HG03378 (cell line): Measurements from ENCODE around the gene RBP4.

ENCODE experiments used
- ATAC-seq: cut with Tn5 transposase; IDR thresholded peaks from one replicate; pipeline ENCODE4 v1.9.1; 2021; ENCODE audit warnings: mild to moderate bottlenecking, moderate library complexity; ENCODE audit not compliant: unreplicated experiment

RBP4 gene

DNA sequence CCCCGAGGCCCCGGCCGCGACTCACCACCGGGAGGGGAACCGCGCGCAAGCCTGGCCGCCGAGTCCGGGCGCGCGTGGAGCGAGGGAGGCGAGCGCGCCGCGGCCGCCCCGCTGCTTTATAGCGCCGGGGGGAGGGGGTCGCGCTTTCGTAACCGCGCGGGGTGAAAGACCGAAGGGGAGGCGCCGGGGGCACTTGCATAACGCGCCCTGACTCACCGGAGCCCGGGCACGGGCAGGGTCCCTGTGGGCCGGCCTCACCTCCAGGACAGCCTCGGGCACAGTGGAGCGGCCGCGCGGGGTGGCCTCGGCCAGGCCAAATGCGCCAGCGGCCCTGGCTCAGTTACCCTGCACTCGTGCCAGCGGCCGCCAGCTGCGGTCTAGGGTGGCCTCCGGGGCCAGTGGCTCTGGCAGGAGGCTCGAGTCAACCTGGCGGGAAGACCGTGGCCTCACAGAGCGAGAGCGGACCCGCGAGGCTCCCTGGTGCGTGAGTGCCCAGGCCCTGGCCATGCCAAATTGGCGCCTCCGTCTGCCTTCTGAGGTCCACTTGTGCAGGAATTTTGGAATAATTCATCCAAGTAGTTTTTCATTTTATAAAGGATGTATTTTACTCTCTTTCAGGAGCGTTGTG lies at the start of gene RBP4:
Gene RBP4 (minus strand): TSS at position 90 of the 628 bp plus-strand sequence. CDS start 207 bp downstream, outside the sequence.
- no peak for ATAC-seq

- no peak for ATAC-seq
Measured at GRCh38 chr10:93639791-93640190, 38.8 kb upstream of the RBP4 start.

- ATAC-seq, result no peak
Measured at GRCh38 chr10:93630625-93631557, 29.9 kb upstream of the RBP4 start.

GRCh38 chr10:93629647-93630305 lies 28.7 kb upstream of the RBP4 start:
- ATAC-seq, result no peak

DNA sequence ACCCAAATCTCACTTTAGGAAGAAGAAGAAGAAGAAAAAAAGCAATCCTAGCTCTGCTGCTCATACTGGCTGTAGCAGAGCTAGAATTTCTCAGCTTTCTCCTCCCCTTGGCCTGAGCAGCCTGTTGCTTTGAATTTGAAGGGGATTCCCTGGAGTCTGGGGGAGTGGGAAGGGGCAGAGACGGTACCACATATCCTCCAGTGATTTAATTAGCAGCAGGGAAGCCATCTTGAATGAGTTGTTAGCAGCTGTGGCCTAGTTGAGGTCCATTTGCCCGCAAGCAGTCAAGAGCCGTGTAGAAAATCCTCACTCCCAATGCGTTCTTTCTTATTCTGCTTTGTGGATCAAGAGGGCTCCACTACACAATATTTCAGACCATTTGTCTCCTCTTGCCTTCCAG lies 27.8 kb upstream of the RBP4 start:
- ATAC-seq, result no peak

- no peak for ATAC-seq
Measured at GRCh38 chr10:93622942-93623341, 21.9 kb upstream of the RBP4 start.

GRCh38 chr10:93620925-93621324 lies 19.9 kb upstream of the RBP4 start:
- no peak for ATAC-seq

- no peak for ATAC-seq
Measured at GRCh38 chr10:93615576-93616235, 14.7 kb upstream of the RBP4 start.

- no peak for ATAC-seq
Measured at GRCh38 chr10:93614101-93614825, 13.2 kb upstream of the RBP4 start.

- ATAC-seq, result no peak
Measured at GRCh38 chr10:93613126-93613525, 12.1 kb upstream of the RBP4 start.

DNA sequence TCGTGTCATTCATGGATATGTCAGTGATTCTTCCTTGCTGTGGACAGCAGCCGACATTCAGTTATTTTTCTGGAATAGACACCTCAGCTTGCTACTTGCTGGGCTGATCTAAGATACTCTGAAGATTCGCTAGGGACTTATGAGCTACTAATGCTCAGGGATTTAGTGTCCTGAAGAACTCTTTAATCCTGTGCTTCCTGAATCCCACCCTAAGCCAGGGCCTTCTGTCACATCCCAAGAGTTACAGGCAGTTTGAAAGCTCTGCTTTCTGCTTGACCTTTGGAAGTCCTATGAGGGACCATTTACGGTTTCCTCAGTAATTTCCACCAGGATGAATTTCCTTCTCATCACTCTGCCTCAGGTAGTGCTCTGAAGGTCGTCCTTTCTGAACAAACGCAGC lies 11.3 kb upstream of the RBP4 start, which contains the start of gene PDE6C:
Gene PDE6C (plus strand): TSS at position 227 of the 400 bp plus-strand sequence. CDS start 189 bp downstream, outside the sequence.
- no peak for ATAC-seq

DNA sequence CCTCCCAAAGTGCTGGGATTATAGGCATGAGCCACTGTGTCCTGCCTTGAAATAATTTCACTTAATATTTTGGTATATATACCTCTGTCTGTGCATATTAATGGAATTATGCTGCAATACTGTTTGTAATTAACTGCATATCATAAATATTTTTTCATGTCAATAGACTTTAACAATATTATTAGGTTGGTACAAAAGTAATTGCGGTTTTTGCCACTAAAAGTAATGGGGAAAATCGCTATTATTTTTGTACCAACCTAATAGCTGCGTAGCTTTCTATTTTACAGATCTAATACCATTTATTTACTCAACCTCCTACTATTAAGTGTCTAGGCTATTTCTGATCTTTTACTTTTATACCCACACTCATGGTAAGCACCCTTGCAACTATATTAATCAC lies 7.4 kb upstream of the RBP4 start:
- ATAC-seq, result no peak

- no peak for ATAC-seq
Measured at GRCh38 chr10:93604146-93604545, 3.1 kb upstream of the RBP4 start.

DNA sequence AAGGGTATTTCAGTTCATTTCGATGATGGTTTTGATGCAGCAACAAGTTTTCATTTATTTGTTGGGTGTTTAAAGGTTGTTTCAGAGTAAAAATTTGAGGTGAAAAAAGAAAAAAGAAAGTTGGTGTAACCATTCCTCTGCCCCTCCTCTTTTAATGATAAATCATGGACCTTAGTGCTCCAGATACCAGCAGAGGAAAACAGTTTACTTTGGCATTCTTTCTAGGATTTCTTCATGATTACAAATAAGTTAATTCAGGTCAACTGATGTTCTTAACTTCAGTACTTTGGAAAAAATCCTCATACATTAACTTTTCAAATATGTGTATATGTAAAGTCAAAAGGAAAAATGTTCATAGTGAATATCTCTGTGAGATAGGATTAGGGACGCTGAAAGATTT lies 2.0 kb upstream of the RBP4 start:
- ATAC-seq, result no peak

- ATAC-seq, result no peak
Measured at GRCh38 chr10:93601774-93602162, 733 bp upstream of the RBP4 start.

- ATAC-seq, result no peak
Measured at GRCh38 chr10:93600446-93601145, 439 bp downstream of the RBP4 start.

- ATAC-seq, result no peak
Measured at GRCh38 chr10:93599778-93600177, 1.3 kb downstream of the RBP4 start.

DNA sequence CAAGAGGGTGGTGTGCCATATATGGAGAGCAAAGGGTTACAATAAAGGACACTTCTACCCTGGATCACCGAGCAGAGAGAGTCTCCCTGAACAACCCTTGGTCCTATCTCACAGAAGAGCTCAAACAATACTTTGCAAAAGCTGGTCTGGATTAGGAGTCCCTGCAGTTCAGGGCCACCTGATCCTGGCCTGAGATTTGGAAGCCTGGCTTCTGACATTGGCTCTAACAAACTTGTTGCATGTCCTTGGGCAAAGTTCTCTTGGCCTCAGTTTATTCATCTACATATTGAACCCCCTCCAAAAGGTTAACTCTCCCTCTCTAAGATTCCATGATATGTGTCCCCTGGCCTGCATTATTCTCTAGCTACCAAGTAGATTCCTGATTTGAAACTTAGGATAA lies 1.7 kb downstream of the RBP4 start:
- no peak for ATAC-seq

- ATAC-seq, result no peak
Measured at GRCh38 chr10:93598157-93598556, 2.9 kb downstream of the RBP4 start.

DNA sequence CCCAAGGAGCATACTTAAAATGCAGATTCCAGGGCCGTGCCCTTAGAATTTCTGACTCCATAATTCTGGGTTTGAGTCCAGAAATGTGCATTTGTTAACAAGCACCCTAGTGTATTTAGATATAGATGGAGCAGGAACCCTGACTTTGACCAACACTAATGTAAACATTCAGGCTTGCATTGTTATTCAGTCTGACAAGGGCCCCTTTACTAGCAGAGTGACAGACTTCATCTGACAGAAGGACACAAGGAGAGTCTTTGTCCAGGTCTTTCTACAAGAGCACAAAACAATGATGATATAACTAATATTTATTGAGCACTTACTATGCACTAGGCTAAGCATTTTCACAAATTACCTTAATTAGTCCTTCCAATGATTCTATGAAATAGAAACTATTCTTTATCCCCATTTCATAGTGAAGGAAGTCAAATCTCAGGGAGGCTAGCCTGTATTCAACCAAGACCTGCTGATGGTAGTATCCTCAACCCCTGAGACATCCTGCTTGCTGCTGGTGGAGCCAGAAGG lies 3.9 kb downstream of the RBP4 start:
- no peak for ATAC-seq
